ENCODE data around the gene ABI3BP. TPM values are rescaled to one million over a fixed set of nuclear protein-coding genes. Genes with fewer than 3 reads are reported as not detected.

ABI3BP gene
- total RNA-seq, 1 experiment from 2014 or later, result 23.4 TPM

- ChIA-PET CTCF (no interaction called here), POLR2A (ENCODE audit: unreplicated experiment) (interaction anchor here (0.6 kb wide), 1 partner anchor 66 kb away, joined by 3 read pairs; no protein-coding TSS in a partner anchor)
- Histone ChIP-seq H3F3A (ENCODE audit: low read length, unreplicated experiment) (no peaks in the 10 kb centered on the region), H3K27me3 (ENCODE audit: low read length) (no peaks in the 10 kb centered on the region), H3K9me2 (replicated peaks; ENCODE audit: low read length) (no peaks in the 10 kb centered on the region), H3K36me3 (ENCODE audit: low read depth, low read length) (no peaks in the 10 kb centered on the region), H3K27ac (ENCODE audit: low read length) (no peak overlapping the region), H3K79me2 (ENCODE audit: low read length) (no peaks in the 10 kb centered on the region), H4K20me1 (ENCODE audit: low read length) (no peaks in the 10 kb centered on the region), H3K4me1 (ENCODE audit: insufficient read depth, low read length) (peaks cover 18% of the 10 kb centered on the region), H3K9me3 (ENCODE audit: low read length) (no peaks in the 10 kb centered on the region), H3K4me2 (ENCODE audit: low read length) (no peak overlapping the region), H2AFZ (ENCODE audit: low read length) (no peak overlapping the region), H3K9ac (ENCODE audit: low read length) (no peak overlapping the region), H3K4me3 (ENCODE audit: low read length) (no peak overlapping the region)
- intact Hi-C loops (cut with micrococcal nuclease), result no loop called here
- ATAC-seq (no peak; the same call in 1 of the 2 replicates), DNase-seq (peak; percentile 29)
- no peak for TF ChIP-seq EZH2phosphoT487 (IDR thresholded peaks at IDR 0.05; ENCODE audit: borderline replicate concordance, low read length)
- TF ChIP-seq EZH2 (IDR thresholded peaks at IDR 0.05; ENCODE audit: low read length, unreplicated experiment), result no peak
- TF ChIP-seq, protein P1, sequence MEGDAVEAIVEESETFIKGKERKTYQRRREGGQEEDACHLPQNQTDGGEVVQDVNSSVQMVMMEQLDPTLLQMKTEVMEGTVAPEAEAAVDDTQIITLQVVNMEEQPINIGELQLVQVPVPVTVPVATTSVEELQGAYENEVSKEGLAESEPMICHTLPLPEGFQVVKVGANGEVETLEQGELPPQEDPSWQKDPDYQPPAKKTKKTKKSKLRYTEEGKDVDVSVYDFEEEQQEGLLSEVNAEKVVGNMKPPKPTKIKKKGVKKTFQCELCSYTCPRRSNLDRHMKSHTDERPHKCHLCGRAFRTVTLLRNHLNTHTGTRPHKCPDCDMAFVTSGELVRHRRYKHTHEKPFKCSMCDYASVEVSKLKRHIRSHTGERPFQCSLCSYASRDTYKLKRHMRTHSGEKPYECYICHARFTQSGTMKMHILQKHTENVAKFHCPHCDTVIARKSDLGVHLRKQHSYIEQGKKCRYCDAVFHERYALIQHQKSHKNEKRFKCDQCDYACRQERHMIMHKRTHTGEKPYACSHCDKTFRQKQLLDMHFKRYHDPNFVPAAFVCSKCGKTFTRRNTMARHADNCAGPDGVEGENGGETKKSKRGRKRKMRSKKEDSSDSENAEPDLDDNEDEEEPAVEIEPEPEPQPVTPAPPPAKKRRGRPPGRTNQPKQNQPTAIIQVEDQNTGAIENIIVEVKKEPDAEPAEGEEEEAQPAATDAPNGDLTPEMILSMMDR (conservative IDR thresholded peaks at IDR 0.05; ENCODE audit: low read depth, low read length), result no peak
- no TSS peak for BruUV-seq (replicated peaks)
Measured at GRCh38 chr3:100798012-100798411, 195.2 kb downstream of the ABI3BP start.

DNA sequence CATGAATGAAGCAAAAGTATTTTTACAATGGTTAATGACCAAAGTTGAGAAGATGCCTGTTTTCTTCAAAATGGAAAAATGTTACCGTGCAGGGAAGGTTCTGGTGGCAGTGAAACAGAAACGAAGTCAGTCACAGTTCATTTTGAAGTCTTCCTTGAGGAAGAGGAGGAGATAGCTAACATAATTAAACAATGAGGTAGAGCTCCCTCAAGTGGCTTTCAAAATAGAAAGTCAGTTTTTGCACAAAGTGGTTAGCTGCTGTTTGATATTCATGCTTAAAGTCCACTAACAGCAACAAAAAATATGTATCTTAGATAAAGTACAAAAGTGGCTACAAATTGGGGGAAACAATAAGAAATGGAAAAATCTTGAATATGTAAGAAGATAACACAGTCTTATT lies 196.7 kb downstream of the ABI3BP start:
- no peaks in the 10 kb centered on the region for H3K36me3 ChIP-seq (ENCODE audit: low read depth, low read length)
- H2AFZ ChIP-seq (ENCODE audit: low read length), result peak overlapping the region; percentile 11; the same call in 1 of the 2 replicates
- H3K27ac ChIP-seq (ENCODE audit: low read length), result no peak overlapping the region
- ChIA-PET POLR2A (ENCODE audit: unreplicated experiment) (no interaction called here), CTCF (interaction anchor here (0.6 to 1.4 kb wide), 6 partner anchors 78 to 545 kb away, joined by 3 to 10 read pairs (median 4); no protein-coding TSS in a partner anchor)
- no peaks in the 10 kb centered on the region for H3K9me3 ChIP-seq (ENCODE audit: low read length)
- H3F3A ChIP-seq (ENCODE audit: low read length, unreplicated experiment), result no peaks in the 10 kb centered on the region
- ATAC-seq (peak; percentile 40; the same call in 1 of the 2 replicates), DNase-seq (peak; percentile 61)
- intact Hi-C loops (cut with micrococcal nuclease), result no loop called here
- H3K79me2 ChIP-seq (ENCODE audit: low read length), result no peaks in the 10 kb centered on the region
- H3K9me2 ChIP-seq (replicated peaks; ENCODE audit: low read length), result no peaks in the 10 kb centered on the region
- TF ChIP-seq EZH2phosphoT487 (IDR thresholded peaks at IDR 0.05; ENCODE audit: borderline replicate concordance, low read length), result no peak
- TF ChIP-seq, protein P1 (conservative IDR thresholded peaks at IDR 0.05; ENCODE audit: low read depth, low read length), result peak; percentile 75
- no peak for TF ChIP-seq EZH2 (IDR thresholded peaks at IDR 0.05; ENCODE audit: low read length, unreplicated experiment)
- no peak overlapping the region for H3K9ac ChIP-seq (ENCODE audit: low read length)
- no peak overlapping the region for H3K4me3 ChIP-seq (ENCODE audit: low read length)
- H4K20me1 ChIP-seq (ENCODE audit: low read length), result no peaks in the 10 kb centered on the region
- peak overlapping the region; percentile 10 for H3K4me2 ChIP-seq (ENCODE audit: low read length)
- no peaks in the 10 kb centered on the region for H3K27me3 ChIP-seq (ENCODE audit: low read length)
- no TSS peak for BruUV-seq (replicated peaks)
- peaks cover 18% of the 10 kb centered on the region for H3K4me1 ChIP-seq (ENCODE audit: insufficient read depth, low read length)

DNA sequence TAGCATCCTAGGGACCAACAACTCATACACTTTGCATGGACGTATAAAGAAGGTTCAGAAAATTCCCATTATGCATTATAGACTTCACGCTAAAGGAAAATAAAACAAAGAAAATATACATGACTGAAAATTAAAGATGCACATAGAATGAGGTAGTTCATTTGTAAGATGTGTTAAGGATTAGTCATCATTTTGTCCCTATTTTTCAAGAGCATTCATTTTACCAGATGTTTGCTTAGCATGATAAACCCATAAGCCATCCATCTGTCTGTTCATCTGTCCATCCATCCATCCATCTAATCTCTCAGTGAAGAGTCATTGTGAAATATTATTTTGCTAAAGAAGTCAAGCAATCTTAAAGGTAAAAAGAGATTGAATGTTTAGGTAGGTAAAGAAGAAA lies 203.6 kb downstream of the ABI3BP start:
- Histone ChIP-seq H3K27me3 (ENCODE audit: low read length) (no peaks in the 10 kb centered on the region), H3K4me3 (ENCODE audit: low read length) (no peak overlapping the region), H3K9me2 (replicated peaks; ENCODE audit: low read length) (no peaks in the 10 kb centered on the region), H3K4me2 (ENCODE audit: low read length) (no peak overlapping the region), H3K9me3 (ENCODE audit: low read length) (peaks cover 11% of the 10 kb centered on the region; the same call in 1 of the 2 replicates), H2AFZ (ENCODE audit: low read length) (no peak overlapping the region), H3K36me3 (ENCODE audit: low read depth, low read length) (peaks cover 14% of the 10 kb centered on the region), H3K79me2 (ENCODE audit: low read length) (no peaks in the 10 kb centered on the region), H3K27ac (ENCODE audit: low read length) (no peak overlapping the region), H3K9ac (ENCODE audit: low read length) (no peak overlapping the region), H4K20me1 (ENCODE audit: low read length) (no peaks in the 10 kb centered on the region), H3K4me1 (ENCODE audit: insufficient read depth, low read length) (peaks cover 4% of the 10 kb centered on the region; the same call in 1 of the 2 replicates), H3F3A (ENCODE audit: low read length, unreplicated experiment) (no peaks in the 10 kb centered on the region)
- TF ChIP-seq, protein P1 (conservative IDR thresholded peaks at IDR 0.05; ENCODE audit: low read depth, low read length), result no peak
- TF ChIP-seq EZH2 (IDR thresholded peaks at IDR 0.05; ENCODE audit: low read length, unreplicated experiment), result no peak
- no peak for TF ChIP-seq EZH2phosphoT487 (IDR thresholded peaks at IDR 0.05; ENCODE audit: borderline replicate concordance, low read length)
- ChIA-PET CTCF (no interaction called here), POLR2A (ENCODE audit: unreplicated experiment) (no interaction called here)
- ATAC-seq (peak; percentile 50), DNase-seq (peak; percentile 36)
- no TSS peak for BruUV-seq (replicated peaks)
- intact Hi-C loops (cut with micrococcal nuclease), result no loop called here
